Measurements from ENCODE around the gene PODXL.

Gene PODXL

DNA sequence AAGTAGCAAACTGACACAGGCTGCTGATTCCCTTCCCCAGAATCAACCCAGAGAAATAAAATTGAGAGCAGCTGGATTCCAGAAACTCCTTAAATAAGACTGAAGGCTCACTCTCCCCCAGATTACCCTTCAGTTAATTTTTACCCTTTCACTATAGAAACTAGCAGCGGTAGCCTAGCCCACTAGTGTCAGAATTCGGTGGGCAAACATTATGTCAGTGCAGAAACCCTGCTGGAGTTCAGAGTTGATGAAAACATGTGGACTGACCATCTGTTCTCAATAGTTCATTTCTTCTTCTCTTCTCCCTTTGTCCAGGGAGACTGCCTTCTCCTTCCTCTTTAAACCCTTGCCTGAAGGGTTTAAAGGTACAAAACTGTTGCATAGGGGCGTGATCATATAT is 100.1 kb downstream of the PODXL start:
- no peak overlapping the region for H3K4me3 ChIP-seq

DNA sequence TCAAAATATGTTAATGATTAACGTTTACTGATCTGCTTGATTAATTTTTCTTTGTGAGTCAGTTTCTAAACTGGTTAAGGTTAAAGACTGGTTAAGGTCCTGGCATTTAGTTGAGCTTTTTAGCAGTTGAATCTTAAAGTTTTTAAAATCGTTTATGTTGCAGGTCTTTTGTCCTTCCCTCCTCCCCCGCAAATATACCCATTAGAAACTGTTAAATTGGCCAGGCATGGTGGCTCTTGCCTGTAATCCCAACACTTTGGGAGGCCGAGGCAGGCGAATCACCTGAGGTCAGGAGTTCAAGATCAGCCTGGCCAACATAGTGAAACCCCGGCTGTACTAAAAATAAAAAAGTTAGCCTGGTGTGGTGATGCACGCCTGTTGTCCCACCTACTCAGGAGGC is 100.9 kb downstream of the PODXL start:
- H3K4me3 ChIP-seq = no peak overlapping the region
- TF ChIP-seq EZH2 (IDR thresholded peaks at IDR 0.05) = no peak
- no peak for TF ChIP-seq FOXP2 (optimal IDR thresholded peaks at IDR 0.05; ENCODE audit: control extremely low read depth, extremely low read length, insufficient read depth)
- no peak for TF ChIP-seq POLR2AphosphoS5 (IDR thresholded peaks at IDR 0.05; ENCODE audit: borderline replicate concordance, low read depth, low read length)
- DNase-seq (ENCODE audit: low read depth, low spot score) = no peak
- H3K9ac ChIP-seq (ENCODE audit: insufficient read length) = no peak overlapping the region
- H3K27ac ChIP-seq = no peak overlapping the region
- peaks cover 41% of the 10 kb centered on the region for H3K36me3 ChIP-seq (ENCODE audit: insufficient read depth, low read length)
- H3K9me3 ChIP-seq (ENCODE audit: low read depth, low read length) = no peaks in the 10 kb centered on the region

More for the DNA sequence above, 100.1 kb downstream of the PODXL start:
- no peak for DNase-seq (ENCODE audit: low read depth, low spot score)
- TF ChIP-seq EZH2 (IDR thresholded peaks at IDR 0.05) (no peak), POLR2AphosphoS5 (IDR thresholded peaks at IDR 0.05; ENCODE audit: borderline replicate concordance, low read depth, low read length) (no peak), FOXP2 (optimal IDR thresholded peaks at IDR 0.05; ENCODE audit: control extremely low read depth, extremely low read length, insufficient read depth) (no peak)
- H3K9me3 ChIP-seq (ENCODE audit: low read depth, low read length) = no peaks in the 10 kb centered on the region
- peaks cover 39% of the 10 kb centered on the region for H3K36me3 ChIP-seq (ENCODE audit: insufficient read depth, low read length)
- no peak overlapping the region for H3K9ac ChIP-seq (ENCODE audit: insufficient read length)
- H3K27ac ChIP-seq = no peak overlapping the region

DNA sequence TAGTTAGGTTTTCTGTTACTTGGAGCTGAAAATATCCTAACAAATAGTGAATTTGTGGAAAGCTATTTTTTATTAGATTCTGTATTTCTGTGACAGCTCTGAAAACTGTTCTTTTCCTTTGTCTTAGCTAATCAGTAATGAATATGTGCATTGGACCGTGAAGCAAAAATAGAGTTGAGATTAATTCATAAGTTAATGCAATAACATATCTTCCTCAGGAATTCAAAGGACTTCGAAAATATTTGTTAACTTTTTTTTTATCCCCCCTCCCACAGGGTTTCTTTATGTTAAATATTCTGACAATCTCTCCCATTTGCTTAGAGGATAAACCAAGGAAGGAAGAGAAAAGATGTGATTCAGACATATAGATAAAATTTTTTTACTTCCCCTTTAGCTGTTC is 101.4 kb downstream of the PODXL start:
- no peak overlapping the region for H3K4me3 ChIP-seq
- H3K27ac ChIP-seq = no peak overlapping the region
- H3K9ac ChIP-seq (ENCODE audit: insufficient read length) = no peak overlapping the region
- DNase-seq (ENCODE audit: low read depth, low spot score) = no peak
- peaks cover 41% of the 10 kb centered on the region for H3K36me3 ChIP-seq (ENCODE audit: insufficient read depth, low read length)
- TF ChIP-seq EZH2 (IDR thresholded peaks at IDR 0.05) = no peak
- TF ChIP-seq FOXP2 (optimal IDR thresholded peaks at IDR 0.05; ENCODE audit: control extremely low read depth, extremely low read length, insufficient read depth) = no peak
- TF ChIP-seq POLR2AphosphoS5 (IDR thresholded peaks at IDR 0.05; ENCODE audit: borderline replicate concordance, low read depth, low read length) = no peak
- H3K9me3 ChIP-seq (ENCODE audit: low read depth, low read length) = no peaks in the 10 kb centered on the region

GRCh38 chr7:131454498-131454897 is 101.9 kb downstream of the PODXL start:
- no peak overlapping the region for H3K4me3 ChIP-seq
- TF ChIP-seq POLR2AphosphoS5 (IDR thresholded peaks at IDR 0.05; ENCODE audit: borderline replicate concordance, low read depth, low read length) (no peak), EZH2 (IDR thresholded peaks at IDR 0.05) (no peak), FOXP2 (optimal IDR thresholded peaks at IDR 0.05; ENCODE audit: control extremely low read depth, extremely low read length, insufficient read depth) (no peak)
- H3K9me3 ChIP-seq (ENCODE audit: low read depth, low read length) = no peaks in the 10 kb centered on the region
- peaks cover 43% of the 10 kb centered on the region for H3K36me3 ChIP-seq (ENCODE audit: insufficient read depth, low read length)
- no peak overlapping the region for H3K9ac ChIP-seq (ENCODE audit: insufficient read length)
- no peak overlapping the region for H3K27ac ChIP-seq
- no peak for DNase-seq (ENCODE audit: low read depth, low spot score)
